SK-N-SH (cell line): Measurements from ENCODE around the gene CEP120. TPM values are rescaled to one million over a fixed set of nuclear protein-coding genes. Genes with fewer than 3 reads are reported as not detected.

ENCODE experiments used
- CTCF ChIA-PET: fragments of 300-600, 350-600 bp; formaldehyde crosslinking; extraction: SDS; loops from one replicate; lab custom pipeline; 2021; lab: Yijun Ruan, JAX
- POLR2A ChIA-PET: fragments of 350-600 bp; sonication (Branson Sonifier 250); formaldehyde crosslinking; extraction: SDS; loops from one replicate; lab custom pipeline; 2020; ENCODE audit warnings: antibody characterized with exemption, inconsistent platforms; lab: Yijun Ruan, JAX
- DNase-seq: peaks from one replicate; pipeline ENCODE4 v3.0.0; 2012
- H2AFZ ChIP-seq: fragments of 200-600 bp; sonication (generic); 2 replicates; pipeline ENCODE4 v1.8.1; 2016; ENCODE audit warnings: antibody characterized with exemption, mild to moderate bottlenecking, low read depth
- H3F3A ChIP-seq: fragments of 200-600 bp; sonication (generic); replicated peaks from 2 replicates; pipeline ENCODE3; 2016; ENCODE audit warnings: antibody characterized with exemption, mild to moderate bottlenecking; ENCODE audit not compliant: insufficient read depth
- H3K27ac ChIP-seq, 2 experiments: fragments of 200-500 bp in 1 of 2; fragments of 200-600 bp in 1 of 2; sonication (Bioruptor generic) in 1 of 2; sonication (generic), shearing (Covaris generic) in 1 of 2; 2 replicates each; pipeline versions ENCODE4 v1.5.1 to v1.6.1; 2014 to 2016; ENCODE audit warnings: low read depth in 2 of 2, inconsistent platforms in 1 of 2, low read length in 1 of 2, mild to moderate bottlenecking in 1 of 2, mixed read lengths in 1 of 2
- H3K27me3 ChIP-seq: fragments of 200-600 bp; sonication (generic), shearing (Covaris generic); 2 replicates; pipeline ENCODE4 v1.6.1; 2016; ENCODE audit warnings: mixed run types; ENCODE audit not compliant: insufficient read depth
- H3K36me3 ChIP-seq, 2 experiments: fragments of 200-500 bp in 1 of 2; fragments of 200-600 bp in 1 of 2; sonication (Bioruptor generic) in 1 of 2; sonication (generic) in 1 of 2; replicated peaks in 1 of 2; 2 replicates each; pipeline versions ENCODE3 to v1.5.1; 2014 to 2016; ENCODE audit warnings: low read length in 1 of 2, mild to moderate bottlenecking in 1 of 2; ENCODE audit not compliant: insufficient read depth in 2 of 2, control insufficient read depth in 1 of 2
- H3K4me1 ChIP-seq, 2 experiments: fragments of 200-500 bp in 1 of 2; fragments of 200-600 bp in 1 of 2; sonication (Bioruptor generic) in 1 of 2; sonication (generic), shearing (Covaris generic) in 1 of 2; 2 replicates each; pipeline versions ENCODE4 v1.5.1 to v1.6.1; 2014 to 2016; ENCODE audit warnings: low read depth in 1 of 2, low read length in 1 of 2, mixed run types in 1 of 2; ENCODE audit not compliant: insufficient read depth in 2 of 2, control insufficient read depth in 1 of 2
- H3K4me2 ChIP-seq: fragments of 200-600 bp; sonication (generic), shearing (Covaris generic); 2 replicates; pipeline ENCODE4 v1.6.1; 2017; ENCODE audit warnings: mixed run types
- H3K4me3 ChIP-seq, 2 experiments: fragments of 200-500 bp in 1 of 2; fragments of 200-600 bp in 1 of 2; sonication (Bioruptor generic) in 1 of 2; sonication (generic), shearing (Covaris generic) in 1 of 2; 2 replicates each; pipeline versions ENCODE4 v1.5.1 to v1.8.1; 2014 to 2016; ENCODE audit warnings: low read depth in 2 of 2, inconsistent platforms in 1 of 2, low read length in 1 of 2, mild to moderate bottlenecking in 1 of 2, mixed read lengths in 1 of 2, moderate library complexity in 1 of 2
- H3K79me2 ChIP-seq: fragments of 200-600 bp; sonication (generic); 2 replicates; pipeline ENCODE4 v1.8.1; 2017; ENCODE audit warnings: mild to moderate bottlenecking; ENCODE audit not compliant: insufficient read depth
- H3K9ac ChIP-seq: fragments of 200-600 bp; sonication (generic); 2 replicates; pipeline ENCODE4 v1.6.1; 2017; ENCODE audit warnings: mixed run types
- H3K9me2 ChIP-seq: fragments of 200-600 bp; sonication (generic); 2 replicates; pipeline ENCODE4 v1.6.1; 2017; ENCODE audit warnings: mixed run types
- H3K9me3 ChIP-seq: fragments of 200-600 bp; sonication (generic); 2 replicates; pipeline ENCODE4 v1.6.1; 2017; ENCODE audit warnings: mixed run types, mild to moderate bottlenecking, moderate library complexity
- H4K20me1 ChIP-seq: fragments of 200-600 bp; sonication (generic); 2 replicates; pipeline ENCODE4 v1.6.1; 2017; ENCODE audit warnings: mild to moderate bottlenecking, mixed run types; ENCODE audit not compliant: insufficient read depth
- CTCF ChIP-seq: fragments of 200-600 bp; sonication (generic); IDR thresholded peaks from 2 replicates; pipeline ENCODE4 v1.6.1; 2017; ENCODE audit warnings: antibody characterized with exemption, mild to moderate bottlenecking, moderate library complexity
- EP300 ChIP-seq, 2 experiments: IDR thresholded peaks; 2 replicates each; pipeline versions ENCODE4 v1.4.0 to v1.6.1; 2012; ENCODE audit warnings: borderline replicate concordance in 1 of 2, low read depth in 1 of 2, low read length in 1 of 2
- EZH2phosphoT487 ChIP-seq: fragments of 200-600 bp; sonication (generic); IDR thresholded peaks from 2 replicates; pipeline ENCODE4 v1.6.1; 2017; ENCODE audit warnings: low read depth, mixed run types, mild to moderate bottlenecking, antibody characterized with exemption, moderate library complexity, borderline replicate concordance
- GABPA ChIP-seq: IDR thresholded peaks from 2 replicates; pipeline ENCODE4 v1.4.0; 2012; ENCODE audit warnings: low read depth, mild to moderate bottlenecking
- GATA2 ChIP-seq: sonication (generic); formaldehyde crosslinking; IDR thresholded peaks from 2 replicates; pipeline ENCODE4 v1.5.0; 2020; ENCODE audit warnings: mild to moderate bottlenecking, missing genetic modification reagents
- IRF3 ChIP-seq: fragments of 150-350 bp; IDR thresholded peaks from 2 replicates; pipeline ENCODE4 v1.6.1; 2016; ENCODE audit warnings: mild to moderate bottlenecking, low read depth, low read length
- PBX3 ChIP-seq: IDR thresholded peaks from 2 replicates; pipeline ENCODE4; 2012
- RAD21 ChIP-seq: IDR thresholded peaks from 2 replicates; pipeline ENCODE4 v1.6.1; 2012; ENCODE audit warnings: mild to moderate bottlenecking, low read length
- RCOR1 ChIP-seq: fragments of 150-350 bp; IDR thresholded peaks from 2 replicates; pipeline ENCODE4 v1.6.1; 2017; ENCODE audit warnings: antibody characterized with exemption, low read length
- REST ChIP-seq: IDR thresholded peaks from 2 replicates; pipeline ENCODE4 v1.6.1; 2012; ENCODE audit warnings: mild to moderate bottlenecking, low read depth, low read length, moderate library complexity
- RXRA ChIP-seq: IDR thresholded peaks from 2 replicates; pipeline ENCODE4 v1.4.0; 2012; ENCODE audit warnings: low read depth, mild to moderate bottlenecking, borderline replicate concordance
- SIN3A ChIP-seq: IDR thresholded peaks from 2 replicates; pipeline ENCODE4 v1.6.1; 2012; ENCODE audit warnings: low read depth, mild to moderate bottlenecking, low read length, moderate library complexity, borderline replicate concordance
- USF1 ChIP-seq: IDR thresholded peaks from 2 replicates; pipeline ENCODE4 v1.4.0; 2012; ENCODE audit warnings: low read depth, borderline replicate concordance
- USF2 ChIP-seq: fragments of 150-350 bp; IDR thresholded peaks from 2 replicates; pipeline ENCODE4 v1.6.1; 2017; ENCODE audit warnings: antibody characterized with exemption, low read length, low read depth, borderline replicate concordance
- YY1 ChIP-seq: IDR thresholded peaks from 2 replicates; pipeline ENCODE4 v1.4.0; 2012; ENCODE audit warnings: low read depth, mild to moderate bottlenecking
- WGBS: methylation state at CpG from one replicate; pipeline ENCODE4 v1.1.6; 2017; ENCODE audit warnings: low lambda C conversion rate; 5-methylcytosine and 5-hydroxymethylcytosine counted together
- polyA plus RNA-seq, 3 experiments: library from polyadenylated mRNA; depleted of rRNA; stranded (reverse); fragments of >200 nt; gene quantifications; 2 replicates each; pipeline ENCODE4 v1.2.3, GENCODE V29; 2012

The CEP120 gene
- polyA plus RNA-seq, 1 of the 3 experiments (the other 2 are of a cell fraction) = 5.0 TPM

GRCh38 chr5:123365156-123365555 lies 58.0 kb downstream of the CEP120 start:
- 84% methylated on average over 1 of the region's 1 CpG for WGBS
- Histone ChIP-seq H2AFZ (no peak overlapping the region), H3K27ac (no peak overlapping the region), H3F3A (peaks cover 5% of the 10 kb centered on the region), H3K9me3 (no peaks in the 10 kb centered on the region), H3K4me2 (no peak overlapping the region), H3K4me1 (no peaks in the 10 kb centered on the region; a peak in 1 of 4 replicates), H4K20me1 (no peaks in the 10 kb centered on the region), H3K9me2 (no peaks in the 10 kb centered on the region; the same call in 1 of the 2 replicates), H3K4me3 (no peak overlapping the region), H3K79me2 (no peaks in the 10 kb centered on the region), H3K9ac (no peak overlapping the region), H3K36me3 (peaks cover 16 to 32% of the 10 kb centered on the region in 2 experiments), H3K27me3 (no peaks in the 10 kb centered on the region)
- ChIA-PET CTCF (no interaction called here), POLR2A (no interaction called here)
- TF ChIP-seq YY1 (no peak), IRF3 (no peak), GATA2 (no peak), PBX3 (no peak), SIN3A (no peak), RCOR1 (no peak), REST (no peak), EP300 (IDR thresholded peaks at IDR 0.05; ENCODE audit: borderline replicate concordance in 1 of 2, low read depth in 1 of 2, low read length in 1 of 2) (no peak), GABPA (no peak), USF1 (no peak), EZH2phosphoT487 (no peak), RXRA (no peak), USF2 (no peak), CTCF (no peak), RAD21 (no peak)
- DNase-seq = no peak
